Right lobe of liver (tissue), 4 donors: Measurements from ENCODE around the gene ARHGAP29.

Experiments
- CTCF ChIP-seq, 4 donors: fragments of 200-600 bp in 3 of 4; fragments of 450-650 bp in 1 of 4; IDR thresholded peaks; one replicate each; pipeline versions ENCODE4 v1.5.1 to v1.8.0; 2016 to 2022; ENCODE audit warnings: antibody characterized with exemption in 4 of 4, mild to moderate bottlenecking in 2 of 4
- POLR2A ChIP-seq: fragments of 450-650 bp; IDR thresholded peaks from one replicate; pipeline ENCODE4 v1.6.1; 2017; ENCODE audit warnings: antibody characterized with exemption, mild to moderate bottlenecking
- donor health status: DM: no; HTN: no; CAD: no.
- donor health status: DM: no; HTN: no; CAD: no.
- donor health status: DM: no; HTN: yes; CAD: no.

GRCh38 chr1:94254073-94254810 lies 16.9 kb upstream of the ARHGAP29 start:
- no peak for TF ChIP-seq POLR2A
- TF ChIP-seq CTCF (IDR thresholded peaks at IDR 0.05) = no peak
